Measurements from ENCODE around the gene VSIR.

The VSIR gene

DNA sequence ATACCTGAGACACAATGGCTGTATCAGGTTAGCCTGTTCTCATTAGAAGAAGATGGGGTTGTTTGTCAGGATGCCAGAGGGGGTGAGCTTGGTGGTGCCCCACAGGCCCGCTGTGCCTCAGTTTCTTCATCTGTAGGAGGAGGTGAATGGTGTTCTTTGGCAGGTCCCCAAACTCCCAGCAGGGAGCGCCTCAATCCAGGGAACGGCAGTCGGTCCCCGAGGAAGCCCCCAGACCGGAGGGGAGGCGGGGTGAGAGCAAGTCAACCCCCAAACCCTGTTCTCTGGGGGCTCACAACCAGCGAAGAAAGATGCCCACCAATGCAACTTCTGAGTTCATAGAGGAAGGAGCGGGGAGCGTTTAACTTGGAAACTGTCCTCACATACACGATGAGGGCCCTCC is 69.7 kb downstream of the VSIR start:
- FAIRE-seq (no peak), DNase-seq (ENCODE audit: insufficient read length, low spot score) (no peak)

GRCh38 chr10:71701496-71702132 is 71.7 kb downstream of the VSIR start:
- FAIRE-seq: no peak
- DNase-seq (ENCODE audit: insufficient read length, low spot score): no peak

- no peak for FAIRE-seq
- no peak for DNase-seq (ENCODE audit: insufficient read length, low spot score)
These were observed 72.5 kb downstream of the VSIR start for GRCh38 chr10:71700731-71701368.

GRCh38 chr10:71698737-71699136 is 74.6 kb downstream of the VSIR start:
- no peak for FAIRE-seq

DNA sequence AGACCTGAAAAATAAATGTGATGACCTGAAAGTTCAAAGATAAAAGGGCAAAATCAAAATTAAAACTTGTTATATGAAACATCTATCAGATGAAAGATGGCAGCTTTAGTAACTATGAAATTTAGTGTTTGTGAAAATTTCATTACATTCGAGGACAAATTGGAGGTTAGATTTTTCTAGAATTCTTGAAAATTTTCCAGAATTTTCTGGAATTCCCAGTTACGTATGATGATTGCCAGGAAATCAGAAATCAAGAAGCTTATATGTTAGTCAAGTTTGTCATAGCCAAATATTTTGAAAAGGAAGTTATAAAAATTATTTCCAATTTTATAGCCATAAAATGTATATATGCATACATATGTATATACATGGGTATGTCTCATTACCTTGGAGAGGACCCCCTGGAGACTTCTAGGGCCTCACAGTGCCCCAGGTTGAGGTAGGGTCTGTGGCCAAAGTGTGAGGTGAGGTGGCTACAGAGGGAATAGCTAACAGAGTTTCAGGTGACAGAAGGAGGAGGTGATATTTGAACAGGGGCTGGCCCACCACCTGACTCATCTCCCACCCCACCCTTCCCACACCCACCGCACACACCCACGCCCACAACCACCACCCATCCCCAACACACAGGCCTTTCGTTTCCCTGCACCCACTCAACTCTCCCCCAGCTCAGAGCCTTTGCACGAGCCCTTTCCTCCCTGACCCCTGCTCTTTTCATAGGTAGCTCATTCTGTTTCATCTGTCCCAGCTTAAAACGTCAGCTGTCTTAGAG is 75.2 kb downstream of the VSIR start:
- DNase-seq (ENCODE audit: insufficient read length, low spot score): no peak
- FAIRE-seq: no peak

More at GRCh38 chr10:71698737-71699136, 74.6 kb downstream of the VSIR start:
- no peak for DNase-seq (ENCODE audit: insufficient read length, low spot score)
